ENCODE results near the gene AFF3. TPM values are rescaled to one million over a fixed set of nuclear protein-coding genes. Genes with fewer than 3 reads are reported as not detected.

The AFF3 gene
- total RNA-seq, 1 experiment from 2014 or later = 0.61 TPM

DNA sequence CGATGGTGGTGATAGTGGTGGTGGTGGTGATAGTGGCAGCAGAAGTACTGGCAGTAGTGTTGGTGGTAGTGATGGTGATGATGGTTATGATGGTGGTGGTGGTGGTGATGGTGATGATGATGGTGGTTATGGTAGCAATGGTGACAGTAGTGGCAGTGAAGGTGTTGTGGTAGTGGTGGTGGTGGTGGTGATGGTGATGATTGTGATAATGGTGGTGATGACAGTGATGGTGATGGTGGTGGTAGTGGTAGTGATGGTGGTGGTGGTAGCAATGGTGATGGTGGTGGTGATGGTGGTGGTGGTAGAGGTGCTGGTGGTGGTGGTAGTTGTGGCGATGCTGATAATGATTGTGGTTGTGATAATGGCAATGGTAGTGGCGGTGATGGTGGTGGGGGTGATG lies 126.5 kb downstream of the AFF3 start:
- Histone ChIP-seq H3K79me2 (ENCODE audit: insufficient read depth, low read length) (no peaks in the 10 kb centered on the region), H3K9ac (ENCODE audit: low read length) (no peak overlapping the region), H3K4me1 (ENCODE audit: control insufficient read depth in 1 of 2, insufficient read depth in 2 of 2, low read length in 2 of 2) (peaks cover 0 to 3% of the 10 kb centered on the region in 2 experiments; a peak in 1 of 4 replicates), H2AFZ (ENCODE audit: low read depth, low read length, poor library complexity, severe bottlenecking) (no peak overlapping the region), H3K9me2 (ENCODE audit: insufficient read depth) (no peaks in the 10 kb centered on the region), H4K20me1 (ENCODE audit: insufficient read depth) (no peaks in the 10 kb centered on the region), H3K4me2 (ENCODE audit: low read length) (no peak overlapping the region), H3K9me3 (ENCODE audit: control insufficient read depth in 1 of 2, insufficient read depth in 1 of 2, low read depth in 1 of 2, low read length in 2 of 2) (no peaks in the 10 kb centered on the region), H3K4me3 (replicated peaks in 1 of 2; ENCODE audit: low read depth in 1 of 2, low read length in 2 of 2) (no peak overlapping the region), H3K36me3 (ENCODE audit: control insufficient read depth in 1 of 2, insufficient read depth in 2 of 2, low read length in 2 of 2) (no peaks in the 10 kb centered on the region), H3K27ac (ENCODE audit: low read depth, low read length) (no peak overlapping the region), H3K27me3 (ENCODE audit: insufficient read depth, low read length) (peaks cover 31% of the 10 kb centered on the region)
- ChIA-PET POLR2A (no interaction called here), RAD21 (ENCODE audit: low non-redundant PET in 1 of 2, low total read pairs in 2 of 2, uncharacterized antibody in 2 of 2, unreplicated experiment in 2 of 2) (no interaction called here), CTCF (no interaction called here)
- no TSS peak for BruUV-seq (replicated peaks)
- TF ChIP-seq ZBTB33 (IDR thresholded peaks at IDR 0.05; ENCODE audit: extremely low read depth, insufficient replicate concordance, low read length) = no peak
- no peak for TF ChIP-seq ELF1 (IDR thresholded peaks at IDR 0.05; ENCODE audit: borderline replicate concordance, low read depth)
- TF ChIP-seq EGR1 (IDR thresholded peaks at IDR 0.05; ENCODE audit: low read depth) = no peak
- no peak for TF ChIP-seq YY1 (IDR thresholded peaks at IDR 0.05; ENCODE audit: extremely low read depth, insufficient replicate concordance, low read depth, low read length)
- no peak for TF ChIP-seq SP1 (IDR thresholded peaks at IDR 0.05; ENCODE audit: low read depth)
- TF ChIP-seq TCF7L2 (IDR thresholded peaks at IDR 0.05; ENCODE audit: borderline replicate concordance, extremely low read depth, insufficient read depth, insufficient read length) = no peak
- TF ChIP-seq SRF (IDR thresholded peaks at IDR 0.05; ENCODE audit: low read depth) = no peak
- intact Hi-C loops (cut with micrococcal nuclease) = no loop called here
- DNase-seq (ENCODE audit: low read depth, low spot score) = no peak
- no peak for ATAC-seq

Measured in HCT116 (cell line).